GM12878 (cell line): ENCODE measurements around the gene OSBPL7. TPM values are rescaled to one million over a fixed set of nuclear protein-coding genes. Genes with fewer than 3 reads are reported as not detected.

ENCODE experiments used
- ATAC-seq: fragments of 200-7000 bp; cut with Tn5 transposase; 3 replicates; pipeline ENCODE4 v1.9.1; 2020; ENCODE audit warnings: mild to moderate bottlenecking, moderate library complexity
- BruUV-seq: library from RNA; stranded (reverse); fragments of 400-500 nt; replicated peaks from 2 replicates; lab custom pipeline; 2021; lab: Mats Ljungman, UMichigan
- CTCF ChIA-PET: fragments of 300-600 bp; sonication (Branson Sonifier 250); formaldehyde crosslinking; extraction: SDS; loops from one replicate; lab custom pipeline; 2021; ENCODE audit warnings: inconsistent platforms; lab: Yijun Ruan, JAX
- POLR2A ChIA-PET: fragments of 350-600 bp; formaldehyde crosslinking; extraction: SDS; loops from one replicate; lab custom pipeline; 2021; ENCODE audit warnings: inconsistent platforms; lab: Charles Lee
- RAD21 ChIA-PET: fragments of 300-600 bp; sonication (Branson Sonifier 250); formaldehyde crosslinking; loops from one replicate; lab custom pipeline; 2023; ENCODE audit warnings: antibody characterized with exemption; ENCODE audit not compliant: unreplicated experiment; lab: Charles Lee
- SMC1A ChIA-PET: fragments of 300-600 bp; sonication (Branson Sonifier 250); formaldehyde crosslinking; loops from one replicate; lab custom pipeline; 2023; ENCODE audit not compliant: unreplicated experiment, uncharacterized antibody; lab: Charles Lee
- DNase-seq: peaks from one replicate; pipeline ENCODE4 v3.0.0-alpha.2; 2011; ENCODE audit warnings: low read depth, low spot score
- FAIRE-seq: peaks from 3 replicates; lab custom pipeline; 2011; peaks lifted over from hg19 to GRCh38; lab: Jason Lieb, UNC
- H2AFZ ChIP-seq: 2 replicates; pipeline ENCODE4 v1.6.0; 2011; ENCODE audit warnings: low read depth, low read length, control low read depth; ENCODE audit not compliant: control insufficient read depth
- H3K27ac ChIP-seq: 2 replicates; pipeline ENCODE4 v1.5.1; 2011; ENCODE audit warnings: control low read depth; ENCODE audit not compliant: control insufficient read depth, insufficient read depth
- H3K27me3 ChIP-seq, 2 experiments: replicated peaks in 1 of 2; 2 replicates each; pipeline versions ENCODE4 v1.6.0 to v1.6.1; 2011; ENCODE audit warnings: low read length in 1 of 2; ENCODE audit not compliant: control insufficient read depth in 2 of 2, insufficient read depth in 2 of 2
- H3K36me3 ChIP-seq, 2 experiments: 2 replicates each; pipeline ENCODE4 v1.5.1; 2011; ENCODE audit warnings: low read length in 1 of 2; ENCODE audit not compliant: control insufficient read depth in 2 of 2, insufficient read depth in 2 of 2
- H3K4me1 ChIP-seq: 2 replicates; pipeline ENCODE4 v1.6.1; 2011; ENCODE audit warnings: mild to moderate bottlenecking, low read length, moderate library complexity, mixed read lengths; ENCODE audit not compliant: control insufficient read depth, insufficient read depth
- H3K4me2 ChIP-seq: 2 replicates; pipeline ENCODE4 v1.6.0; 2011; ENCODE audit warnings: control low read depth; ENCODE audit not compliant: control insufficient read depth, insufficient read depth
- H3K4me3 ChIP-seq: fragments of 200-600 bp; sonication (generic); 2 replicates; pipeline ENCODE4 v1.5.1; 2016
- H3K79me2 ChIP-seq: 2 replicates; pipeline ENCODE4 v1.6.0; 2011; ENCODE audit warnings: low read length; ENCODE audit not compliant: control insufficient read depth, insufficient read depth
- H3K9ac ChIP-seq: 2 replicates; pipeline ENCODE4 v1.8.0; 2011; ENCODE audit warnings: low read length, control low read depth, mixed read lengths; ENCODE audit not compliant: control insufficient read depth, insufficient read depth
- H3K9me3 ChIP-seq: replicated peaks from 3 replicates; pipeline ENCODE4 v1.5.1; 2011; ENCODE audit warnings: mild to moderate bottlenecking, low read length; ENCODE audit not compliant: control insufficient read depth, insufficient read depth
- H4K20me1 ChIP-seq: 2 replicates; pipeline ENCODE4 v1.6.0; 2011; ENCODE audit not compliant: control insufficient read depth, insufficient read depth
- CHD4 ChIP-seq: fragments of 200-600 bp; sonication (generic); IDR thresholded peaks from 2 replicates; pipeline ENCODE4 v1.6.1; 2016; ENCODE audit warnings: mild to moderate bottlenecking
- CREB1 ChIP-seq: IDR thresholded peaks from 2 replicates; pipeline ENCODE4 v1.6.1; 2012; ENCODE audit warnings: low read depth, mild to moderate bottlenecking, inconsistent platforms
- EGR1 ChIP-seq, 2 experiments: IDR thresholded peaks; 1 replicate in 1 of 2; 2 replicates in 1 of 2; pipeline ENCODE4 v1.6.1; 2011 to 2012; ENCODE audit warnings: low read depth in 2 of 2, low read length in 2 of 2, borderline replicate concordance in 1 of 2, mild to moderate bottlenecking in 1 of 2, moderate library complexity in 1 of 2
- LARP7 ChIP-seq: fragments of 450-650 bp; IDR thresholded peaks from 2 replicates; pipeline ENCODE4 v1.6.1; 2017; ENCODE audit warnings: mild to moderate bottlenecking
- MEF2B ChIP-seq: fragments of 450-650 bp; IDR thresholded peaks from 2 replicates; pipeline ENCODE4 v1.6.1; 2018; ENCODE audit warnings: mild to moderate bottlenecking, moderate library complexity; ENCODE audit not compliant: partially characterized antibody, poor library complexity, severe bottlenecking
- RAD21 ChIP-seq: IDR thresholded peaks from 2 replicates; pipeline ENCODE4 v1.6.1; 2011; ENCODE audit warnings: mild to moderate bottlenecking, low read depth, low read length, moderate library complexity; ENCODE audit not compliant: insufficient read depth
- SMC3 ChIP-seq: IDR thresholded peaks from 2 replicates; pipeline ENCODE4 v1.6.1; 2011; ENCODE audit warnings: low read length, improper control_type of control experiment, borderline replicate concordance
- SREBF1 ChIP-seq: IDR thresholded peaks from 2 replicates; pipeline ENCODE4 v1.6.1; 2012; ENCODE audit warnings: mild to moderate bottlenecking, low read length
- SRF ChIP-seq, 2 experiments: IDR thresholded peaks; 2 replicates each; pipeline ENCODE4 v1.6.1; 2011; ENCODE audit warnings: low read depth in 2 of 2, low read length in 2 of 2, mild to moderate bottlenecking in 1 of 2, moderate library complexity in 1 of 2
- TCF12 ChIP-seq: IDR thresholded peaks from 2 replicates; pipeline ENCODE4 v1.6.1; 2011; ENCODE audit warnings: low read depth, mild to moderate bottlenecking, low read length
- TCF3 ChIP-seq: IDR thresholded peaks from 2 replicates; pipeline ENCODE4 v1.6.1; 2012; ENCODE audit warnings: low read depth, mild to moderate bottlenecking, low read length, borderline replicate concordance; ENCODE audit not compliant: insufficient read depth
- YY1 ChIP-seq: IDR thresholded peaks from 2 replicates; pipeline ENCODE4 v1.6.1; 2011; ENCODE audit warnings: low read depth, mild to moderate bottlenecking, low read length
- ZNF207 ChIP-seq: fragments of 450-650 bp; IDR thresholded peaks from 2 replicates; pipeline ENCODE4 v1.6.1; 2014; ENCODE audit warnings: antibody characterized with exemption, mild to moderate bottlenecking, borderline replicate concordance
- WGBS: methylation state at CpG from one replicate; pipeline ENCODE4 v1.1.6; 2016; ENCODE audit warnings: low lambda C conversion rate; ENCODE audit not compliant: insufficient replicate concordance, insufficient coverage; ENCODE audit errors: missing lambda C conversion rate; 5-methylcytosine and 5-hydroxymethylcytosine counted together
- in situ Hi-C: fragments of 300-500 bp; cut with MboI; formaldehyde crosslinking; loops from 9 replicates; pipeline ENCODE4 v1.14.3; 2018; ENCODE audit warnings: mixed read lengths
- intact Hi-C: fragments of 100-400 bp; cut with micrococcal nuclease; formaldehyde crosslinking; loops from one replicate; pipeline ENCODE4 v1.14.2; 2022; ENCODE audit not compliant: unreplicated experiment
- polyA plus RNA-seq, 11 experiments: library from polyadenylated mRNA; depleted of rRNA in 4 of 11; unstranded in 6 of 11; stranded (reverse) in 5 of 11; fragments of >200 nt; fragmentation: Nextera tagmentation in 4 of 11; fragmentation: Illumina TruSeq in 1 of 11; extraction: Ambion mirVana in 4 of 11; extraction: Trizol in 1 of 11; gene quantifications; 1 replicate in 1 of 11; 2 replicates in 10 of 11; pipeline versions ENCODE4 v1.2.1 to v1.2.3, GENCODE V29; 2011 to 2016; ENCODE audit warnings: inconsistent platforms in 2 of 11, missing spikeins in 2 of 11, low read depth in 1 of 11
- total RNA-seq, 4 experiments: library from RNA; depleted of rRNA in 3 of 4; stranded (reverse); fragments of >200 nt in 3 of 4; fragmentation: Illumina TruSeq in 1 of 4; extraction: Trizol in 1 of 4; gene quantifications; 2 replicates each; pipeline versions ENCODE4 v1.2.1 to v1.2.3, GENCODE V29; 2013 to 2021
- TF ChIP-seq, protein P1 (sequence below): IDR thresholded peaks from 2 replicates; pipeline ENCODE4 v1.6.1; 2011; ENCODE audit warnings: mild to moderate bottlenecking, low read depth, low read length, moderate library complexity; ENCODE audit not compliant: insufficient replicate concordance
- TF ChIP-seq, protein P2 (sequence below): fragments of 450-650 bp; IDR thresholded peaks from 2 replicates; pipeline ENCODE4 v1.6.1; 2016; ENCODE audit warnings: mild to moderate bottlenecking
- TF ChIP-seq, protein P3 (sequence below), 3 experiments: IDR thresholded peaks in 2 of 3; conservative IDR thresholded peaks in 1 of 3; 2 replicates each; pipeline ENCODE4 v1.5.1; 2011; ENCODE audit warnings: low read depth in 3 of 3, low read length in 3 of 3, mild to moderate bottlenecking in 3 of 3, control low read depth in 2 of 3, moderate library complexity in 2 of 3, inconsistent platforms in 1 of 3, mixed read lengths in 1 of 3; ENCODE audit not compliant: control insufficient read depth in 2 of 3, insufficient read depth in 1 of 3; ENCODE audit errors: extremely low read depth in 1 of 3

OSBPL7 gene
- total and polyA plus RNA-seq, 10 of the 15 experiments (the other 5 are each of a cell fraction or from before 2014, with no cell fraction given) = 0.50 to 16.1 (median 6.7) TPM

DNA sequence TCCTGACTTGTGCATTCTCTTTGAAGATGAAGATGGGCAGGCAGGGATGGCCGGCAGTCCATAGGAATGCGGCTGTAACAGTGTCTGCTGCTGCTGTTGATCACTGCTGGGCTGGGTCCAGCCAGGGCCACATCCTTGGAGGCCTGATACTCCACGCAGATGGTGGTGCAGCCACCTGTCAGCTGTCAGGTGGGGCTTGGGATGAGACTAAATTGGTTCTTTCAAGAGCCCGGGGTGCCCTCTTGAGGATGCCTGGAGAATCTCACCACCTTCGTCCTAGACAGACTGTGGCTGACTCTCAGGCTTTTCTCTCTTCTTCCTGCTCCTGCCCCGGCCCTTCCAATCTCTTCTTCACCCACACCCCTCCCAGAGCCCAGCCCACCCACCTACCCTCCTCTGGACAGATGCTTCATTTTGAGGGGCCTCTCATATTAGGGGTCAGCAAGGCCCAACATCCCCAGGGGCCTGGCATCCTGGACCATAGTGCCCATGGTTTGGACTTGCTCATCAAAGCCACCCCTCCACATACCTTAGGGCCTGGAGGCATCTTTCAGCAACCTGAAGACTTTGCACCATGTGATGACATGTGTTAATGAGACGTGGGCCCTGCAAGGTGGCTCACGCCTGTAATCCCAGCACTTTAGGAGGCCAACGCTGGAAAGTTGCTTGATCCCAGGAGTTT lies 19.1 kb downstream of the OSBPL7 start:
- H3K27me3 ChIP-seq = no peaks in the 10 kb centered on the region
- ChIA-PET CTCF (interaction anchor here (0.6 to 2.1 kb wide), 16 partner anchors 12 to 216 kb away, joined by 3 to 17 read pairs (median 3); partner anchors contain the start of gene KPNB1), RAD21 (interaction anchor here (1.0 to 2.1 kb wide), 3 partner anchors 59 to 139 kb away, joined by 3 to 8 read pairs (median 8); no protein-coding TSS in a partner anchor), SMC1A (interaction anchor here (1.2 to 1.9 kb wide), 3 partner anchors 137 to 150 kb away, joined by 3 to 8 read pairs (median 4); no protein-coding TSS in a partner anchor), POLR2A (no interaction called here)
- peak; percentile 98 for ATAC-seq
- no peak overlapping the region for H3K9ac ChIP-seq
- H3K36me3 ChIP-seq = no peaks in the 10 kb centered on the region; a peak in 1 of 4 replicates
- TF ChIP-seq CHD4 (no peak), SRF (IDR thresholded peaks at IDR 0.05; ENCODE audit: low read depth in 2 of 2, low read length in 2 of 2) (0 out of 4 replicates have a peak, but pooled peaks of 1 of the 2 experiments have one; percentile 1), RAD21 (peak; percentile 74), SREBF1 (no peak), YY1 (no peak), ZNF207 (no peak), CREB1 (no peak), MEF2B (no peak), EGR1 (IDR thresholded peaks at IDR 0.05; ENCODE audit: borderline replicate concordance in 1 of 2, low read depth in 2 of 2, low read length in 2 of 2) (no peak), LARP7 (0 out of 2 replicates have a peak, but pooled peaks have one; percentile 19), TCF12 (peak; percentile 64), SMC3 (peak; percentile 60; the same call in 1 of the 2 replicates), TCF3 (0 out of 2 replicates have a peak, but pooled peaks have one; percentile 38)
- TF ChIP-seq, protein P1, sequence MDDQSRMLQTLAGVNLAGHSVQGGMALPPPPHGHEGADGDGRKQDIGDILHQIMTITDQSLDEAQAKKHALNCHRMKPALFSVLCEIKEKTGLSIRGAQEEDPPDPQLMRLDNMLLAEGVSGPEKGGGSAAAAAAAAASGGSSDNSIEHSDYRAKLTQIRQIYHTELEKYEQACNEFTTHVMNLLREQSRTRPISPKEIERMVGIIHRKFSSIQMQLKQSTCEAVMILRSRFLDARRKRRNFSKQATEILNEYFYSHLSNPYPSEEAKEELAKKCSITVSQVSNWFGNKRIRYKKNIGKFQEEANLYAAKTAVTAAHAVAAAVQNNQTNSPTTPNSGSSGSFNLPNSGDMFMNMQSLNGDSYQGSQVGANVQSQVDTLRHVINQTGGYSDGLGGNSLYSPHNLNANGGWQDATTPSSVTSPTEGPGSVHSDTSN = peak; percentile 18
- TF ChIP-seq, protein P2, sequence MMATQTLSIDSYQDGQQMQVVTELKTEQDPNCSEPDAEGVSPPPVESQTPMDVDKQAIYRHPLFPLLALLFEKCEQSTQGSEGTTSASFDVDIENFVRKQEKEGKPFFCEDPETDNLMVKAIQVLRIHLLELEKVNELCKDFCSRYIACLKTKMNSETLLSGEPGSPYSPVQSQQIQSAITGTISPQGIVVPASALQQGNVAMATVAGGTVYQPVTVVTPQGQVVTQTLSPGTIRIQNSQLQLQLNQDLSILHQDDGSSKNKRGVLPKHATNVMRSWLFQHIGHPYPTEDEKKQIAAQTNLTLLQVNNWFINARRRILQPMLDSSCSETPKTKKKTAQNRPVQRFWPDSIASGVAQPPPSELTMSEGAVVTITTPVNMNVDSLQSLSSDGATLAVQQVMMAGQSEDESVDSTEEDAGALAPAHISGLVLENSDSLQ = peak; percentile 68
- TF ChIP-seq, protein P3, sequence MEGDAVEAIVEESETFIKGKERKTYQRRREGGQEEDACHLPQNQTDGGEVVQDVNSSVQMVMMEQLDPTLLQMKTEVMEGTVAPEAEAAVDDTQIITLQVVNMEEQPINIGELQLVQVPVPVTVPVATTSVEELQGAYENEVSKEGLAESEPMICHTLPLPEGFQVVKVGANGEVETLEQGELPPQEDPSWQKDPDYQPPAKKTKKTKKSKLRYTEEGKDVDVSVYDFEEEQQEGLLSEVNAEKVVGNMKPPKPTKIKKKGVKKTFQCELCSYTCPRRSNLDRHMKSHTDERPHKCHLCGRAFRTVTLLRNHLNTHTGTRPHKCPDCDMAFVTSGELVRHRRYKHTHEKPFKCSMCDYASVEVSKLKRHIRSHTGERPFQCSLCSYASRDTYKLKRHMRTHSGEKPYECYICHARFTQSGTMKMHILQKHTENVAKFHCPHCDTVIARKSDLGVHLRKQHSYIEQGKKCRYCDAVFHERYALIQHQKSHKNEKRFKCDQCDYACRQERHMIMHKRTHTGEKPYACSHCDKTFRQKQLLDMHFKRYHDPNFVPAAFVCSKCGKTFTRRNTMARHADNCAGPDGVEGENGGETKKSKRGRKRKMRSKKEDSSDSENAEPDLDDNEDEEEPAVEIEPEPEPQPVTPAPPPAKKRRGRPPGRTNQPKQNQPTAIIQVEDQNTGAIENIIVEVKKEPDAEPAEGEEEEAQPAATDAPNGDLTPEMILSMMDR (IDR thresholded peaks at IDR 0.05 in 2 of 3, conservative IDR thresholded peaks at IDR 0.05 in 1 of 3; ENCODE audit: control insufficient read depth in 2 of 3, extremely low read depth in 1 of 3, insufficient read depth in 1 of 3, low read depth in 3 of 3, low read length in 3 of 3) = peak; percentile 69 to 83 (median 77)
- no peaks in the 10 kb centered on the region for H3K4me1 ChIP-seq
- DNase-seq = no peak
- no peaks in the 10 kb centered on the region for H3K9me3 ChIP-seq
- intact Hi-C loops = loop anchor here (1.0 to 2.0 kb wide), 3 partner anchors 26 to 138 kb away; no protein-coding TSS in a partner anchor
- no peaks in the 10 kb centered on the region for H4K20me1 ChIP-seq
- H3K4me2 ChIP-seq = no peak overlapping the region
- no TSS peak for BruUV-seq
- in situ Hi-C loops = loop anchor here (10.0 kb wide), 1 partner anchor 108 kb away; the partner anchor contains the start of gene TBKBP1
- H2AFZ ChIP-seq = no peak overlapping the region
- H3K4me3 ChIP-seq = no peak overlapping the region
- no peak overlapping the region for H3K27ac ChIP-seq
- H3K79me2 ChIP-seq = no peaks in the 10 kb centered on the region
- 11% methylated on average over 9 of the region's 9 CpGs for WGBS
- FAIRE-seq = peak; percentile 99
